Hematopoietic multipotent progenitor cell treated with erythropoietin and hydrocortisone succinate and interleukin-3 and kit ligand, for 4 days (in vitro differentiated cells): Measurements from ENCODE around the gene SULT1C3.
"Not testable (repeated sequence)": the region's sequence is repeated elsewhere in the genome, so short reads cannot be mapped to it uniquely, and the experiment has no call there.

Source experiments
- DNase-seq: peaks from one replicate; pipeline ENCODE4 v3.0.0-alpha.2; 2015

Gene SULT1C3

DNA sequence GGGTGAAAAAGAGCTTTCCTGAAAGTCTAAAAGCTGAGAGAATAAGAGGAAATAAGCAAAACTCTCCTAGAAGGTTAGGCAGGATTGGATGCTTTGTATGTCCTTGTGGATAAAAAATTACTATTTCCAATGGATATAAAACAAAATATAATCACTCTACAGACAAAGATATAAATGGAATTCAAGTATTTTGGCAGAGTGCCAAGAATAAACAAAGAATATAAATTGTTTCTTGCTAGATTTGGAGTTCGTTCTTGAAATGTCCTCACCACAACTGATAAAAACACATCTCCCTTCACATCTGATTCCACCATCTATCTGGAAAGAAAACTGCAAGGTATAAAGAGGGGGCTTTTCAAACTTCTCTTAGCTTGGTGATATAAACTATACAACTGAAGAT lies 13.3 kb downstream of the SULT1C3 start:
- DNase-seq: no peak

DNA sequence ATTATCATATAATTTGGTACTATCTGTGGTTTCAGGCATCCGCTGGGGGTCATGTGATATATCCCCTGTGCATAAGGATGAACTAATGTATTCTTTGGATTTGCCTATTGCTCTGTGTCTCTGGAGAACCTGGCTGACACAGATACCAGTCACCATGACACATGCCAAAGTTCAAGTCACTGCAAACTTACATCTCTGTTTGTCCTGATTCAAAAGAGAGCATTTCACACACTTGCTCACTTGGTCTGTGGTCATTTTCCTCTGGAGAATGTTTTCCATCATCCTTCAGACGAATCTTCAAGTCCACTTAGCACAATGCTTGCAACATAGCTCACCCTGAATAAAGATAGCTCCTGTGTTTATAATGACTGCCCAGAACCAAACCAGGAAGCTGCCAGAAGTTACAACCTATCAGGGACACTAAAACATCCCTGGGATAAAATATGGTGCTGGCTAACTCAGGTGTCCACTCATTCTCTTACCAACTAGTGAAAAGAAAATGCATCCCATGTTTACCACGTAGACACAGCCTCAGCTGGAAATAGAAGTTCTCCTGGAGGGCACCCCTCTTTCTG lies 18.1 kb downstream of the SULT1C3 start:
- DNase-seq: no peak

DNA sequence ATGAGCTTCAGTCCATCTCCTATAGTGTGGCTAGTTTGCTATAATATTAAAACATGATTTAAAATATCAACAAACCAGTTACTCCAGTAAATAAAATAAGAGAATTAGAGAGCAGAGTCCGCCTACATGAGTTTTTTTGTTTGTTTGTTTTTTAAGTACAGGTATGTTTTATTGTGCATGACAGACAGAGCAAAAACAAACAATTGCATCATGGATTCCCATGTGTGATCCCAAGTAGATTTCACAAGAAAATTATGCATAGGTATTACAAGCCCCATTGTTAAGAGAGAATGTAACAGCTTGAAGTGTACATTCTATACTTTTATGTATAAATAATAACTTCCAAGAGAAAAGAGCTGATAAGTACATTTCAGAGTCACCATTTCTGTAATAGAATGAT lies 21.0 kb downstream of the SULT1C3 start:
- DNase-seq: no peak

DNA sequence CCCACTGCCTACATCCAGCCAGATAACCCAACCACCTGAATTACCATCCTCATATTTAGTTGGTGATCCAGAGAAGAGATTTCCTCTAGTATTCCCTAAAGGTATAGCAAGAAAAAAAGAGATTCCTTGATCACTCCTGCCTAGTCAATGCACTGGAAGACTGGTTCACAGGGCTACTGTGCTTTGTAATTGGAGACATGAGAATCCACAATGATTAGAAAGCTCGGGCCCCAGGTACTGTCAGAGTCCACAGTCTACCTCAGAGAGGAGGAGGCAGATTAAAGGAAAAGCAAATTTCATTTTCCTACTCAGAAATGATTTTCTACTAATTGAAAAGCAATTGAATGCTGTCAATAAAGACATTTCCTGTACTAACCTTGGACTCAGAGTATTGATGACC lies 22.3 kb downstream of the SULT1C3 start:
- DNase-seq: no peak

DNA sequence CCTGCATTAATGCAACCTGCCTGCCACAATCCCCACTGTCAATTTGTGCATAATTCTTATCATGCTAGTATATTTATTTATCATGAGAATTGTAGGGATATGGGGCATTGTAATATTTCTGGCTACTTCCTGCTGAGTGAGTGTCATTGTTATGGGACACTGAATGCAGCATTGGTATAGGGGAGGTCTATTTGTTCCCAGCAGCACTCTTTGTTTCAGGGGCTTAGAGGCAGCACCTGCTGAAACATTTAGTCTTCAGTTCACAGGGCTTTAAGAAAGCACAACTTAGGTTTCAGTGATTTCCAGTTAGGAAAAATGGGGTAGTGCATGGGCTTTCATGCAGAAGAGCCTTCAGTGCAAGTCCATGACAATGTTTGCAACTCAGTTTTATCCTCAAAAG lies 23.6 kb downstream of the SULT1C3 start:
- DNase-seq: no peak

DNA sequence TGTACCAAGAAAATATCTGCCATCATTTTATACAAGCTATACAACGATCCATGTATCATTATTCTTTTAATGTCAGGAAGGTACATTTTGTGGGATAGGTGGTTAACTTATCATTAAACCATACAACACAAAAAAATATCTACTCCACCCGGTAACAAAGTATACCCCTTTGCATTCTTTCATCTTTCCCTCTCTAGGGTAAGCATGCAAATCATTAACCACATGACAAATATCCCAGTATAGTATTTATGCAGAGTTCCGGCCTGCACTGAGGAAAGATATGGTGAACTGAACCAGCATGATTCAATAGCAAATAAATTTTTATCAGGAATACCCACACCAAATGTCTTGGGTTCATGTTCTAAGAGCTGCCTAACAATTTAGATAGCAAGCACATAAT lies 26.4 kb downstream of the SULT1C3 start:
- DNase-seq: no peak

DNA sequence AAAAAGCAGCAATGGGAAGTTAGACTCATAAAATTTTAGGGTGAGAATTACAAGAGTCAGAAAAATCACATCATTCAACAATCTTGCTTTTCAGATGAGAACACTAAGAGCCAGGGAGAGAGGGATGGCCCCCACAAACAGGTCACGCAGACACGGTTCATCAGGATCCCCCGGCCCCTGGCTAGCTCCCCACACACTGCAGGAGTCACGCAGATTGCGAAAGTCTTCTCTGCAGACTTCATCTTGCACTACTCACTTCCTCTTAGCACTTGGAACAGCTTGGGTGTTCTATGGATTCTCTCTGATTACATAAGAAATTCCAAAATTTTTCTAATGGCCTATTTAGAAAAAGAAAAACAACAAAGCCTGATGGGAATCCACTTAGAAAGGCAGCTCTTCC lies 27.3 kb downstream of the SULT1C3 start:
- peak; percentile 44 for DNase-seq

DNA sequence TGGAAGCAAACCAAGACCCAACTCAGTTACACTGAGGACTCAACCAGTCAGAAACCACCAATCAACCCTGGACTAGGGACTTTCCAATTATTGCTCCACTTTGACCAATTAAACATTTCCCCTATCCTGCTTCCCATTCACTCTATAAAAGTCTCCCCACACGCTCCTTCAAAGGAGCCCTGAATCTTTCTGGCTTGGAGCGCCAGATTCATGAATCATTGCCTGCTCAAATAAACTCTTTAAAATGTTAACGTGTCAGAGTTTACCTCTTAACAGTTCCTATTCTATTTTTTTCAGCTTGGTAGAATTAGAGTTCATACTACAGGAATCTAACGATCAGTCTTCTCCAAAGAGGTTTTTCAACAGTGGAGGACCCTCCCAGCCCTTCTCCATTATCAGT lies 28.2 kb downstream of the SULT1C3 start:
- DNase-seq: no peak

DNA sequence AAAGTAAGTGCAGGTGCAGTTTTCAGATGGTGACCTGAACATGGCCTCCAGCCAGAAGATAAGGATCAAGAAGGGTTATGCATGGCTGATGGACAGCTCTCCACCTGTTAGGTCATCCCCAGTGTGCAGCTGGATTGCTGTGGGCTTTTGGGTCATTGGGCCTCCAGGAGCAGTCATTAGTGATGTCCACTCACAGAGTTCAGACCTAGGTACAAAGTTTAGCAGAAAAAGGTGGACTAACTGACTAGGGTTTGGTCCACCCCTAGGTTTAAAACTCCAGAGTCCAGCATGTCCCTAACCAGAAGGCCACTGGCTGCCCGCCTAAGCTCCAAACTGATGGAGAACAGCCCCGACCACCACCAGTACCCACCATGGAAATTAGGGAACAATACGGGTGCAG lies 30.6 kb downstream of the SULT1C3 start:
- no peak for DNase-seq

DNA sequence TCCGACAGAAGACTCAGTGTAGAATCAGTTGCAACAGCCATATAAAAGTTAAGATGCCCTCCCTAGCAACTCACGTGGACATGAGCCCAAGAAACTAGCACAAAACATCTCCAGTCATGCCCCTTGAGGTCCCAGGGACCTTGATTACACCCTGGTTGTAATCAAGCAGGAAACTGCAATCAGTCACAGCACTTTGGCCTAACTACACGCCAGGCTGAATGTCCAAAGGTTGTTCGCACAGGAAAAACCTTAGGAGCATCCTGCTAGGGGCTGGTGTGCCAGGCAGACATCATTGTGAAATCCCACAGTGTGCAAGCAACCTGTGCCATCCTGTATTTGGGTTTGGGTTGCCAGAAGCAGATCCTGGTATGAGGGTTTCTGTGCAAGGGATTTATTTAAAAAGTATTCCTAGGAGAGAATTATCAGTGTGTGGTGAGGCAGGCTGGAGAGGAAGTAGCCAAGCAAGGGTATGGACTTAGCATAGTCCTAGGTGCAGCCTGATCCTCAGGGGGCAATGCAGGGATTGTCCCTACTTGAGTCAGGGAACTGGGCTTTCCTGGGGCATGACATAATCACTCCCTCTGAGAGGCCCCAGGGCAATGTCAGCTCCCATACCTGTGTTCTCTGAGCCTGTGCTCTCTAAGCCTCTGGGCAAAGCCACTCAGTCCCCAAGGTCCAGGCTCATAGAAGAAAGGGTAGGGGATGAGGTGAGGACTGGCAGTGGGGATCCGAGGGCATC lies 31.2 kb downstream of the SULT1C3 start:
- no peak for DNase-seq

DNA sequence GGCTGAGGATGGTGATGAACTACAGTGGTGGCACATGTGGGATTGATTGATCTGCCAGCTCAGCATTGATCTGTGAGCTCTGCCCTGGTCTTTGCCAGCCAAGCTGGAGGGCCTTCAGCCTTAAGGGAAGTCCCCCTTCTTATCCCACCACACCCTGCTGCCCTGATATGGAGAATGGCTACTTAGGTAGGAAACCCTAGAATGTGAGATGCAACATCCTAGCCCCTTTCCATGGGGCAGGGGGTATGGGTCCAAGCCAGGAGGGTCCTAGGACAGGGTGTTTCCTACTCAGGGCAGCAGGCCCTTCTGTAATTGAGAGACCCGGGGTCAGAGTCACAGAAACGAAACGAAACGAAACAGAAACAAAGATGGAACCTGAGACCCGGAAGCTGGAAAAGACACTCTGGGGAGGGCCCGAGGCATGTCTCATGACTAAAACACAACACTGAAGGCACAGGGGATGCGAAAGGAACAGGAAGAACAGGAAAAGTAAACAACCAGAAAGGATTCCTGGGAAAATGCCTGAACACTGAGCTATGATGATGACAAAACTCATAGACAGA lies 32.0 kb downstream of the SULT1C3 start:
- DNase-seq: no peak

DNA sequence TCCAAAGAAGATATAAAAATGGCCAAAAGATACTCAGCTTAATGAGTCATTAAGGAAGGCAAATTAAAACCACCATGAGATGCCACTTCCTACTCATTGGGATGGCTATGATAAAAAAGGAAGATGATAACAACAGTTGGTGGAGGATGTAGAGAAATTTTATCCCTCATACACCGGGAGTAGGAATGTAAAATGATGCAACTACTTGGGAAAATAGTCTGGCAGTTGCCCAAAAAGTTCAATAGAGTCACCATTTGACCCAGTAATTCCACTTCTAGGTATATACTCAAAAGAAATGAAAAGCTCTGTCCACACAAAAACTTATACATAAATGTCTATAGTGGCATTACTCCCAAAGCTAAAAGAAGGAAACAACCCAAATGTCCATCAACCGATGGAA lies 38.9 kb downstream of the SULT1C3 start:
- no peak for DNase-seq

DNA sequence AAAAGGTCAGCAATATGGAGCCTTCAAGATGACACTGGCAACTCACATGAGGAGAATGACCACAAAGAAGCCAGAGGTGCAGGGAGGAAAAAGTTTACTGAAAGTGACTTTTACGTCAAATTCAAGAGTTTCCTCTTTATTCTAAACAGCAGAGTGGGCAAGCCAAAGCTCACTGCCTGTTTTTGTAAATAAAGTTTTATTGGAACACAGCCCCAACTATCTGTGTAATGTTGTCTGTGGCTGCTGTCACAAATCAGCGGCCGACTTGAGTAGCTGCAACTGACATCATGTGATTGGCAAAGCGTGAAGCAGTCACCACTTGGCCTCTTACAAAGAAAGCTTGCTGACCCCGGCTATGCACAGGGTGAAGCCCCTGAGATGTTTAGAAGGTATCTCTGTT lies 39.7 kb downstream of the SULT1C3 start:
- no peak for DNase-seq

DNA sequence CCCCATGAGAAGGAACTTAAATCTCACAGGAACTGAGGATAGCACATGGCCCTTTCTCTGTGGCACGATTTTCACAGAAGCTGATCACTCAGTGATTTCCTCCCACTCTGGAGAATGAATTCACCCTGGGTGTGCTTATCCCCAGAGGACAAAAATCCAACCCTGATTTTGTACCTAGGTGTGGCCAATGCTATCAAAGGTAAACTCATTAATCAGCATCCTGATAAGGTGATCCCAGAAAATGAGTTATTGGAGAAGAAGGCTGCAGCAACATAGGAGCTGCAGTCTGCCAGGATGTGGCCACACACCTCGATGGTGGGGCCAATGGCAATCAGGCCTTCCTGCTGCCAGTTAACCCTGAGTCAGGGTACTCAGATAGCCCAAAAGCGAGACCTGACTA lies 40.7 kb downstream of the SULT1C3 start:
- DNase-seq: no peak

DNA sequence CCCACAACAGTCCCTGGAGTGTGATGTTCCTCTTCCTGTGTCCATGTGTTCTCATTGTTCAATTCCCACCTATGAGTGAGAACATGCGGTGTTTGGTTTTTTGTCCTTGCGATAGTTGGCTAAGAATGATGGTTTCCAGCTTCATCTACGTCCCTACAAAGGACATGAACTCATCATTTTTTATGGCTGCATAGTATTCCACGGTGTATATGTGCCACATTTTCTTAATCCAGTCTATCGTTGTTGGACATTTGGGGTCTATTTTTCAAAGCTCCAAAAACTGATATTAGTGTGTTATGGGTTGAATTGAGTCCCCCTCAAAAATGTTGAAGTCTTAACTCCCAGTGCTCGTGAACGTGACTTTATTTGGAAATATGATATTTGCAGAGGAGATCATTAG lies 44.8 kb downstream of the SULT1C3 start:
- DNase-seq: not testable (repeated sequence)

DNA sequence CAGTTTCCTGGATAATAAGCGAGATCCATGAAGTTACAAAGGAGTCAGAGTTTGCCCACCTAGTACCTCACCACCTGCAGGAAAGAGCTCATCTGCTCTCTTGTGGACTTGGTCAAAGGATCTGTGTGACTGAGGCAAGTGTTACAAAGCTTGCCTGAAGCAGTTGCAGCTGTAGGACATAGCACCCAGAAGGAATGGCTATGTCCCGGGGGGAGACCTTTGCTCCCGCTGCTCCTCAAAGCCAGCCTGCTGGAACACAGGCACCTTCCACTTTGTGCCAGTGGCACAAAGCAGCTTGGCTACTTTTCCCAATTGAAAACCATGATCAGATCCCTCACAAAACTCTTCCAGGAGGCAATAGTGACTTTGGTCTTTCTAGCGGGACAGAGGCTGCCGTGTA lies 45.8 kb downstream of the SULT1C3 start:
- DNase-seq: no peak

DNA sequence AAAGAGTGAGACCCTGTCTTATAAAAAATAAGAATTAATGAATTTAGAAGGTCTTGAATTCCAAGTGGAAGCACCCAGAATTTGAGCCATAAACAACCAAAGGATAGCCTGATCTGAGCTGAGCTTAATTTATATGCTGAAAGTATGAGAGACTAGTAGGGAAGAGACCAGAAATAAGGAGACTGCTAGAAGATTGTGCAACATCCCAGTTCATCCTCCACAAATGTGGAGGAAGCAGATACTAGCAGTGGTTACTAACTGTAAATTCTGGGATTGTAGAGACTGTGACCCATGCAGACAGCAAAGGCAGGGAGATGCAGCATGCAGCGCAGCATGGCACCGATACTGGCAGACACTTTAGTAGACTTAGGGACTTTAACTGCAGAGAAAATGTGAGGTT lies 47.4 kb downstream of the SULT1C3 start:
- peak; percentile 17 for DNase-seq

DNA sequence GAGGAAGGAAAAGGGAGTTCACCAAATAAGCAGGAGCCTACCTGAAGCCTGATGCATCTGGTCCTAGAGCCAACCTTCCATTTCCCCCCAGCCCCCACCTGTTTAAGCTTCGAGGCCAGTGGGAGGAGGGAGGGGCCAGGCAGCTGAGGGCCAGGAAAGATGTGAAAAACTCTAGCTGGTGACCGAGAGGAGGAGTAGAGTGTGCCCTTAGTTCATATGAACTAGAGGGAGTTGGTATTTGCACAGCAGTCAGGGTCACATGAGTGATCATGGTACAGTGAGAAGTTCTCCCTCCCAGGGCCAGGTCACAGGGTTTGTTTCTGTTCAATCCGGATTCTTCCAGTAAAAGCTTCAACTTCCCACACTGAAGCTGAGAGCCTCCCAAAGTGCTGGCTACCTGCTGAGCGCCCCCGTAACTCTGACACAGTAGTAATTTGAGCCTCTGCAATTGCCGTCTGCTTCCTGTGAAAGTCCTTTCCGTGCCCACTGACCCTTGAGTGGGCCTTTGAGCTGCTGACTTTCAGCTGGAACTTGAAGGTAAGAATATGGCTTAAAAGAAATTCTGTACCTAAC lies 48.9 kb downstream of the SULT1C3 start, which contains the start of gene SULT1C2:
Gene SULT1C2 (plus strand): TSS at position 362 of the 573 bp plus-strand sequence. CDS start 4,773 bp downstream, outside the sequence.
- peak; percentile 3 for DNase-seq

DNA sequence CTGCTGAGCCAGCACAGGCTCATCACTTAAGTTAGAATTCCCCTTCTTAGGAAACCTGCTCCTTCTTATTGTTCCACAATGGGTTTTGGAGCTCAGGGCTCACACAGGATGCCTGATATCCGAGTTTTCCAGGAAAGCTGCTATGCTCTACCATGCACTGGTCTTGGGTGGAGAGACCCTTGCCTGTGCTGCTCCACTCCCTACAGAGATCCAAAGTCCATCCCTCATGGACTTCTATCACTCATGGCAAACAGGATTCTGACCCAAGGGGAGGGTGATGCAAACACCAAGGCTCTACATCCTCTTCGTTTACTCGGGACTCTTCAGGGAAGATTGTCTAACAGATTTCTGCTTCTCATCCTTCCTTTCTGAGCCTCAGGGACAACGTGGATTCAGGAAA lies 54.1 kb downstream of the SULT1C3 start:
- DNase-seq: no peak

DNA sequence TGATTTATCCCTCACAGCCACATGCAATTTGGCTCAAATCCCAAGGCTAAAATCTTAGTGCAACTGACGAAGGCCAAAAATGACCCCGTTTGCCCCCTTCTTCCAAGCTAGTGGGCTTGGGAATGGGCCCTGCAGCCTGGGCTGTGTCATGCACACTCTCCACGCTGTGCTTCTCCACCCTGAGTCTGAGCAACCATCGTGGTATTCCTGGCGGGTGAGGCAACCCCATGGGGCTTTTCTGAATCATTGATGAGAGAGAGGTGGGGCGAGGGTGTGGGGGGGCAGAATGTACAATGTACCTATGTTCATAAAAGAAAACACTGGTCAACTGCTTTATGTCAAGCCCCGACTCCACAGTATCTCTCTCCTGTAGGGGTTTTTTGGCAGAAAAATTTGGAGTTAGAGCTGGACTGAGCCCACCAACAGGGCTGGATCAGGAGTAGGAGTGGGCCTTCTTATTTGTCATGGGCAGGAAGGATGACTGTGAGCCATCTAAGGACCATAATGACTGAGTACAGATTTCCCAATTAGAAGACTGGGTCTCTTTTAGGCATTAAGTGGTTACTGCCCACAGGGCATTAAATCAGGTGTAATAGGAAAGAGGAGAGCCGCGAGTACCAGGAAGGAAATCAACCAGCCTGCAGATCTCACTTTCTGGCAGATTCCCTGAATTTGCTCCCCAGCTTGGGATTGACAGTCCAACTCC lies 57.8 kb downstream of the SULT1C3 start:
- no peak for DNase-seq

DNA sequence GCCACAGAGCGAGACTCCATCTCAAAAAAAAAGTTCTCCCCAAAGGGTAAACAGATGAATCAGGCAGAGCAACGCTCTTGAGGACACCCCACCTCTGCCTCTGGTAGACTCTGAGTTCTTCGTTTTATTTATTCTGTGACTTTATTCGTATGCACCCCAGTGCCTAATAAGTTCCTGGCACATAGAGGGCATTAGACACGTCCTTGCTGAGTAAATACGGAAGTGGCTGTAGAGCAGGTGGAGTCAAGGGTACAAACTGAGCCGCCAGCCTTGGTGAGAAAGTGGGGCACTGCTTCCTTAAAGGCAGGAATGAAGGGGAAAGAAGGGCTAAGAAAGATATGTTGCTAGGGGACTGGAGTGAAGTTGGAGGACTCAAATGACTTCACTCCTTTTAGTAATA lies 61.8 kb downstream of the SULT1C3 start:
- DNase-seq: no peak

DNA sequence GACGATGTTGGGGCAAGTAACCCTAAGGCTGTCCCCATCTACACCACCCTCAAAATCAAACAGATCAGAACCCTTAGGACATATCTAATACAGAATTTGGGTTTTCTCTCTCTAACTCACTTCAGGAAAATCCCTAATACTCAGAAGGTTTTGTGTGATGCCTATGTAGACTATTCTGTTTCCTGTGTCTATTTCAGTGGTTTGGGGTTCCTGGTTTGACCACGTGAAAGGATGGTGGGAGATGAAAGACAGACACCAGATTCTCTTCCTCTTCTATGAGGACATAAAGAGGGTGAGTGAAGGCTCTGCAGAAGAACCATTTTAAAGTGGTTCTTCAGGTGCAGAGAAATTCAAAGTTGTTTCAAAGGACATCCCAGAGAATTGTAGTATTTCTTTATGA lies 65.2 kb downstream of the SULT1C3 start:
- DNase-seq: peak; percentile 3

DNA sequence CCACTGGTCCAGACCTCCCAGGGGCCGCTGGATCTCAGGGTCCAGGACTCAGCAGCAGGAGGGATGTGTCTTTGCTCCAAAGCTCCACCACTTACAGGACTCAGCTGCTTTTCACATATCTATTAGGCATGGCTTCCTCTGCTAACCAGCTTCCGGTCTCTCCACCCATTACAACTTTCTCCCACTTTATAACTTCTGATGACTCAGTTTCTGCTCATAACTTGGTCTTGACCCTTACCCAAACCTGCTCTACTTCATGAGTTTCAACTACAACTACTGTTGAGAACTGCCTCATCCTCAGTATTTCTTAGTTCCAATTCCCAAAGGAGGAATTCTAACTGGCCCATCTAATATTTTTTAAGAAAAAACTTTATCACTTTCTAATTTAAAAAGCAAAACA lies 66.1 kb downstream of the SULT1C3 start:
- DNase-seq: no peak

DNA sequence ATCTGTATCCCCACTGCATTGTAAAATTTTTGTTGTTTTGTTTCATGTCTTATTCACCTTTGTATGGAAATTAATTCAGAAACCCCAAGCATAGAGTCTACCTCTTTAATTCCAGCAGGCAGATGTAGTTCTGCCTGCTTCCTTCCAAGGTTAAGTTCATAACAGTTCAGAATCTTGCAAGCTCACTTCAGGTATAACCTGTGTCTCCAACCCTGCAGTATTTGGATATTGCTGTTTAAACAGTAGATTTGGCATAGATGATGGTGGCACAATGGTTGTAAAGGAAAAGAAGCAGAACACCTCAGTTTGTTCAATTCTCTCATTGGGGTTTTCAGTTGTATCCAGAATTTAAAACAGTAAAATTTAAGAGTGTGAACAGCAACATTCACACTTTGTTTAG lies 70.1 kb downstream of the SULT1C3 start:
- no peak for DNase-seq
